ENCODE results near the gene FBLIM1. TPM values are rescaled to one million over a fixed set of nuclear protein-coding genes. Genes with fewer than 3 reads are reported as not detected.

The FBLIM1 gene
- total RNA-seq, 2 experiments from 2014 or later, result not detected

DNA sequence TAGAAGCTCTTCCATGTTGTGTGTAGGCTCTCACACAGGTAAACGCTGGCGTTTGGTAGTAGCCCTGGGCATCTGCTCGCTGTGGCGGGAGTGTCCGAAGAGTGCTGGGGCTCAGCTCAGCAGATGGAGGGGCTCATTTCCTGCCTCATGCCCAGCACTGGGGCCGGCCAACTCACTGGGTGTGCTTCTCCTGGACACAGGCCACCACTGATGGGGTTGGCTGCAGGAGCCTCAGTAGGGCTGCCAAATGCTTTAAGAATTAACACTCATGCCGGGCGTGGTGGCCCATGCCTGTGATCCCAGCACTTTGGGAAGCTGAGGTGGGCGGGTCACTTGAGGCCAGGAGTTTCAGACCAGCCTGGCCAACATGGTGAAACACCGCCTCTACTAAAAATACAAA lies 28.0 kb downstream of the FBLIM1 start:
- intact Hi-C loops (cut with micrococcal nuclease; ENCODE audit: unreplicated experiment), result no loop called here
- no peaks in the 10 kb centered on the region for H3K9me3 ChIP-seq (ENCODE audit: low read length)
- no TSS peak for BruUV-seq (replicated peaks)
- ChIA-PET POLR2A (no interaction called here), CTCF (ENCODE audit: unreplicated experiment) (no interaction called here)
- H2AFZ ChIP-seq (ENCODE audit: low read length), result no peak overlapping the region
- no peaks in the 10 kb centered on the region for H3K36me3 ChIP-seq (ENCODE audit: insufficient read depth, low read length)
- H3K27ac ChIP-seq (ENCODE audit: low read depth, low read length, poor library complexity, severe bottlenecking), result no peak overlapping the region
- H4K20me1 ChIP-seq (ENCODE audit: insufficient read depth, low read length), result no peaks in the 10 kb centered on the region
- H3K4me2 ChIP-seq (ENCODE audit: low read length), result no peak overlapping the region
- no peak overlapping the region for H3K4me3 ChIP-seq (ENCODE audit: low read depth, low read length, poor library complexity, severe bottlenecking)
- no peaks in the 10 kb centered on the region for H3K4me1 ChIP-seq (ENCODE audit: insufficient read depth, low read length, poor library complexity, severe bottlenecking)
- no peak for DNase-seq (ENCODE audit: low spot score)
- no peak for TF ChIP-seq EZH2phosphoT487 (IDR thresholded peaks at IDR 0.05; ENCODE audit: borderline replicate concordance, low read depth, low read length)
- TF ChIP-seq, protein P1, sequence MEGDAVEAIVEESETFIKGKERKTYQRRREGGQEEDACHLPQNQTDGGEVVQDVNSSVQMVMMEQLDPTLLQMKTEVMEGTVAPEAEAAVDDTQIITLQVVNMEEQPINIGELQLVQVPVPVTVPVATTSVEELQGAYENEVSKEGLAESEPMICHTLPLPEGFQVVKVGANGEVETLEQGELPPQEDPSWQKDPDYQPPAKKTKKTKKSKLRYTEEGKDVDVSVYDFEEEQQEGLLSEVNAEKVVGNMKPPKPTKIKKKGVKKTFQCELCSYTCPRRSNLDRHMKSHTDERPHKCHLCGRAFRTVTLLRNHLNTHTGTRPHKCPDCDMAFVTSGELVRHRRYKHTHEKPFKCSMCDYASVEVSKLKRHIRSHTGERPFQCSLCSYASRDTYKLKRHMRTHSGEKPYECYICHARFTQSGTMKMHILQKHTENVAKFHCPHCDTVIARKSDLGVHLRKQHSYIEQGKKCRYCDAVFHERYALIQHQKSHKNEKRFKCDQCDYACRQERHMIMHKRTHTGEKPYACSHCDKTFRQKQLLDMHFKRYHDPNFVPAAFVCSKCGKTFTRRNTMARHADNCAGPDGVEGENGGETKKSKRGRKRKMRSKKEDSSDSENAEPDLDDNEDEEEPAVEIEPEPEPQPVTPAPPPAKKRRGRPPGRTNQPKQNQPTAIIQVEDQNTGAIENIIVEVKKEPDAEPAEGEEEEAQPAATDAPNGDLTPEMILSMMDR (conservative IDR thresholded peaks at IDR 0.05; ENCODE audit: low read length), result no peak
- no peaks in the 10 kb centered on the region for H3K9me2 ChIP-seq (ENCODE audit: insufficient read depth, low read length)
- no peaks in the 10 kb centered on the region for H3K79me2 ChIP-seq (ENCODE audit: insufficient read depth, low read depth, low read length)

DNA sequence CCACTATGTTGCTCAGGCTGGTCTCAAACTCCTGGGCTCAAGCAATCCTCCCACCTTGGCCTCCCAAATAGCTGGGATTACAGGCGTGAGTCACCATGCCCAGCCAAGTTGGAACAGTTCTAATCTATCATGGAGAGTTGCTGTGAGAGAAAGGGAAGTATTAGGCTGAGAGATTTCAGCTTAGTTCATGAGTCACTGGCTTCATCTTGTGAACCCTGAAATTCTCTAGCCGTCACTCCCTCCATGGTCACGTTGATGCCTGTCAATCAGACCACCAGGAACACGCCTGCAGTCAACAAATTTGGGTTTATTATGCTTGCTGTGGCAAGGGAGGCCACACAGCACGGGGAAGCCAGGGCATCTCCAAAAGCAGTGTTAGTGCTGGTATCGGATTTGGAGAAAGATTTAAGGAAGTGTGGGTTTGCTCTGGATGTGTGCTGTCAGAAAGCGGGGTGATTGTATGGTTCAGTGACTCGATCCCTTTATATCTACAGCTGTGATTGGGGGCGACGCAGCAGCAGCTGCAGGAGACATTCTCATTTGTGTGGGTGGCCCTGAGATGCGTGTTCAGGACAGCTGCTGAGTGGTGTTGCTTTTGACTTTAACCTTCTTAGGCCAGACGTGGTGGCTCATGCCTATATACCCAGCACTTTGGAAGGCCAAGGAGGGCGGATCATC lies 30.2 kb downstream of the FBLIM1 start:
- DNase-seq (ENCODE audit: low spot score), result no peak
- ChIA-PET POLR2A (no interaction called here), CTCF (ENCODE audit: unreplicated experiment) (no interaction called here)
- H3K4me2 ChIP-seq (ENCODE audit: low read length), result no peak overlapping the region
- TF ChIP-seq, protein P1 (conservative IDR thresholded peaks at IDR 0.05; ENCODE audit: low read length), result no peak
- no peak for TF ChIP-seq EZH2phosphoT487 (IDR thresholded peaks at IDR 0.05; ENCODE audit: borderline replicate concordance, low read depth, low read length)
- H4K20me1 ChIP-seq (ENCODE audit: insufficient read depth, low read length), result no peaks in the 10 kb centered on the region
- BruUV-seq (replicated peaks), result no TSS peak
- H3K4me3 ChIP-seq (ENCODE audit: low read depth, low read length, poor library complexity, severe bottlenecking), result no peak overlapping the region
- no peaks in the 10 kb centered on the region for H3K79me2 ChIP-seq (ENCODE audit: insufficient read depth, low read depth, low read length)
- H3K4me1 ChIP-seq (ENCODE audit: insufficient read depth, low read length, poor library complexity, severe bottlenecking), result no peaks in the 10 kb centered on the region
- no peaks in the 10 kb centered on the region for H3K9me3 ChIP-seq (ENCODE audit: low read length)
- H3K27ac ChIP-seq (ENCODE audit: low read depth, low read length, poor library complexity, severe bottlenecking), result no peak overlapping the region
- H2AFZ ChIP-seq (ENCODE audit: low read length), result no peak overlapping the region
- H3K9me2 ChIP-seq (ENCODE audit: insufficient read depth, low read length), result no peaks in the 10 kb centered on the region
- no peaks in the 10 kb centered on the region for H3K36me3 ChIP-seq (ENCODE audit: insufficient read depth, low read length)
- intact Hi-C loops (cut with micrococcal nuclease; ENCODE audit: unreplicated experiment), result no loop called here

DNA sequence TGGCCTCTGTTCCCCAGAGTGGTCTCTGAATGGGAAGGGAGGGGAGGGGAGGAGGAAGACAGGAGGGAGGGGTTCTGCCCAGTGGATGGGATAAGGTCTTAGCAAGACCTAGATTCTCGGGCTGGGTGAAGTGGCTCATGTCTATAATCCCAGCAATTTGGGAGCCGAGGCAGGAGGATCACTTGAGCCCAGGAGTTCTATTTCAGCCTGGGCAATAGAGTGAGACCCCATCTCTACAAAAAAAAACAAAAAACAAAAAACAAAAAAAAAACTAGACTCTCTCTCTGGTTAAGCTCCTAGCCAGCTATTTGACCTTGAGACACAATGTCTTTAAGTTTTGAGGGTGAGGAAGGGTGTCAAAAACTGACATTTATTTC lies 37.5 kb downstream of the FBLIM1 start:
- DNase-seq (ENCODE audit: low spot score), result no peak
- Histone ChIP-seq H4K20me1 (ENCODE audit: insufficient read depth, low read length) (no peaks in the 10 kb centered on the region), H3K27ac (ENCODE audit: low read depth, low read length, poor library complexity, severe bottlenecking) (no peak overlapping the region), H3K9me2 (ENCODE audit: insufficient read depth, low read length) (no peaks in the 10 kb centered on the region), H3K79me2 (ENCODE audit: insufficient read depth, low read depth, low read length) (no peaks in the 10 kb centered on the region), H2AFZ (ENCODE audit: low read length) (no peak overlapping the region), H3K4me3 (ENCODE audit: low read depth, low read length, poor library complexity, severe bottlenecking) (no peak overlapping the region), H3K9me3 (ENCODE audit: low read length) (no peaks in the 10 kb centered on the region), H3K36me3 (ENCODE audit: insufficient read depth, low read length) (no peaks in the 10 kb centered on the region), H3K4me2 (ENCODE audit: low read length) (no peak overlapping the region), H3K4me1 (ENCODE audit: insufficient read depth, low read length, poor library complexity, severe bottlenecking) (no peaks in the 10 kb centered on the region)
- intact Hi-C loops (cut with micrococcal nuclease; ENCODE audit: unreplicated experiment), result no loop called here
- CTCF ChIA-PET (ENCODE audit: unreplicated experiment), result interaction anchor here (0.7 kb wide), 1 partner anchor 287 kb away, joined by 8 read pairs; no protein-coding TSS in a partner anchor
- no TSS peak for BruUV-seq (replicated peaks)
- POLR2A ChIA-PET, result interaction anchor here (0.6 kb wide), 2 partner anchors 224 to 1578 kb away, joined by 3 to 4 read pairs; no protein-coding TSS in a partner anchor
- no peak for TF ChIP-seq EZH2phosphoT487 (IDR thresholded peaks at IDR 0.05; ENCODE audit: borderline replicate concordance, low read depth, low read length)
- TF ChIP-seq, protein P1 (conservative IDR thresholded peaks at IDR 0.05; ENCODE audit: low read length), result no peak

All from OCI-LY7 (cell line).